ENCODE data around the gene SFPQ. TPM values are rescaled to one million over a fixed set of nuclear protein-coding genes. Genes with fewer than 3 reads are reported as not detected.
"Not testable (repeated sequence)": the region's sequence is repeated elsewhere in the genome, so short reads cannot be mapped to it uniquely, and the experiment has no call there.

Gene SFPQ
- total RNA-seq, 1 donor from 2014 or later, result 364 TPM

DNA sequence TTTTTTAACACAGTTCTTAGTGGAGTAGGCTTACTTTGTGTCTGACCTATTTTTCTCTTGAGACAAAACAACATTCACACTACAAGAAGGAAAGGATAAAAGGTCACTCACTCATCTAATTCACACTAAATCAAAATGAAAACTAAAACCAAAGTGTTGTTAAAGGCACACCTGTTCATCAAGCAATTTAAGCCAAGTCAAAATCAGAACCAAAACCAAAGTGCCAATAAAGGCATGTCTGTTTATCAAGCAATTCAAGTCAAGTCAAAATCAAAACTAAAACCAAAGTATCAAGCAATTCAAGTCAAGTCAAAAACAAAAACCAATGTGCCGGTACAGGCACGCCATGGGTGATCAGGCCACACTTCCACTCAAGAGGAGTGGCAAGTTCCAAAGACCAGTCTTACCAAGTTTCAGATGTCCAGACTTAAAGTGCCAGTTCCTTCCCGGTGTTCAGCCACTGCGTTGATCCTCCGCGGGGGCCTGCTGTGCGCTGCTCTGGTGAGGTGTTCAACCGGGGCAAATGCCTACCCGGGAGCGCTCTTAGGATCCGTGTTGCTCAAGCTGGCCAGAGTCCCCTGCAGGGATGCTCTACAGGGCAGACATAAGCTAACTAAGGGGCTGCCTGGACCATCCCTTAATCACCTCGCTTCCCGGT lies 46.9 kb downstream of the SFPQ start:
- FAIRE-seq; DNase-seq (ENCODE audit: low spot score in 2 of 2): not testable (repeated sequence)

DNA sequence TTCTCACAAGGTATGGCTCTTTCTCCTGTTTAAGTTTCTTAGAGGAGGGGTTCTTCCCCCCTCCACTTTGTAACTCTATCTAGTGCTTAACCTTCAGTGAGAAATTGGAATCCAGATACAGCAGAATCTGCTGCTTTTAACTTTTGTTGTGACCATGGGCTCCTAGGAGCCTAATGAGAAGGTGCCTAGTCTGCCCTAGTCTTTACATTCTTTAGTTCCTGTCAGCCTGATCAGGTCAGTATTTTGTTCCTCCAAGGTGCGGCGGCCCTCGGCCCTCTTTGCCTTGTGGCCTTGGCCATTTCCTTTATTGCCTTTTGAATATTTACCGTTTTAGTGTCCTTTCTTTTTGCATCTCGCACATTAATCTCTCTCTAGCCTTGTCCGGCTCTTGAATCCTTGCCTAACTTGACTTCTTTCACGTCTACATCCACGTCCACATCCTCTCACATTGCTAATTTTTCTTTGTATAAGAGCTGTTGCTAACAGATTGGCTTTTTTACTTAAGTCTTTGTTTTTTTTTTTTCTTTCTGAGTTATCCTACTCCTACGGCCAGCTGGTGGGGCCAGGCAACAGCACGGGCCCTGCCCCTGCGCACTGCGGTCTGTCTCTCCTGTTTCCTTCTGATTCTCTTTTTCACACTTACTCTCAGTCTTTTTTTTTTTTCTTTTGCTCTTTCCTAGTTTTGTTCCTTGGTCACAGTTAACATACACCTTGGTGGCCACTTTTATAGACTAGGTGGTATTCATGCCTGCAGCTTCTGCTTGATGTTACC lies 49.0 kb downstream of the SFPQ start:
- DNase-seq (ENCODE audit: low spot score in 2 of 2), result no peak
- FAIRE-seq, result no peak

DNA sequence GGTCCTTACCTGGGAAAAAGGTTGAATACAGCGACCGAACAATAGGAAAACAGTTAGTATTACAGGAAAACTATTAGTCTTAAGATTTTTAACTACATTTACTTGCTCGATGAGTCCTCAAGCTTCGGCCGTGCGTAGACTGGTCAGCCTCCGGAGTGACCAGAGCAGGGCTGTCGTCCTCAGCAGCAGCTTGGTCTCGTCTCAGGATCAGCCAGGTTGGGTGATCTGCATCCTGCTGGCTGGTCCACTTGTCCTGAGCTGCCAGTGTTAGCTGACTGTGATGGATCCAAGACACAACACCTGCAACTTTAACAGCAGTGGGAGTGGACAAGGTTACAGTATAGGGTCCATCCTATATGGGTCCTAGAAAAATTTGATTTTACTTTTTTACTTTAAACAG lies 50.2 kb downstream of the SFPQ start:
- not testable (repeated sequence) for FAIRE-seq

DNA sequence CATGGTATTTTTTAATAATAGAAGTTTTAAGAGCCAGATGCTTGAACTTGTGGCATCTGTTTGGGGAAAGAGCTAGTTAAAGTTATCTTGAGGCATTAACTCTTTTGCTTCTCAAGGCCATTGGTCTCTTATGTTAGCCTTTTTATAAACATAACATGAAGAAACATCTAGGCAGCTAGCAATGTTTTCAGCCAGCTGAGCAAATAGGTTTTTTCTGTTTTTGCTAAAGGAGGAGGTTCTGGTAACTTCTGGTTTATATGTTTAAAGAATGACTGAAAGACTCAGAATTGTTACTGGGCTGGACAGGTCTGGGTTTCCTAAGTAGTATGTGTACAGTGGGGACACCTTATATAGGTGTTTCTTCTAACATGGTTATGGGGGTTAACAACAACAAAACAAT lies 50.7 kb downstream of the SFPQ start:
- DNase-seq (ENCODE audit: low spot score in 2 of 2); FAIRE-seq: not testable (repeated sequence)

More for the DNA sequence above, 50.2 kb downstream of the SFPQ start:
- DNase-seq (ENCODE audit: low spot score in 2 of 2), result not testable (repeated sequence)

DNA sequence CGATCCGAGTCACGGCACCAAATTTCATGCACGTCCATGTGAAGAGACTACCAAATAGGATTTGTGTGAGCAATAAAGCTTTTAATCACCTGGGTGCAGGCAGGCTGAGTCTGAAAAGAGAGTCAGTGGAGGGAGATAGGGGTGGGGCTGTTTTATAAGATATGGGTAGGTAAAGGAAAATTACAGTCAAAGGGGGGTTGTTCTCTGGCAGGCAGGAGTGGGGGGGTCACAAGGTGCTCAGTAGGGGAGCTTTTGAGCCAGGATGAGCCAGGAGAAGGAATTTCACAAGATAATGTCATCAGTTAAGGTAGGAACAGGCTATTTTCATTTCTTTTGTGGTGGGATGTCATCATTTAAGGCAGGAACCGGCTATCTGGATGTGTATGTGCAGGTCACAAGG lies 55.4 kb downstream of the SFPQ start:
- DNase-seq (ENCODE audit: low spot score in 2 of 2); FAIRE-seq: not testable (repeated sequence)

DNA sequence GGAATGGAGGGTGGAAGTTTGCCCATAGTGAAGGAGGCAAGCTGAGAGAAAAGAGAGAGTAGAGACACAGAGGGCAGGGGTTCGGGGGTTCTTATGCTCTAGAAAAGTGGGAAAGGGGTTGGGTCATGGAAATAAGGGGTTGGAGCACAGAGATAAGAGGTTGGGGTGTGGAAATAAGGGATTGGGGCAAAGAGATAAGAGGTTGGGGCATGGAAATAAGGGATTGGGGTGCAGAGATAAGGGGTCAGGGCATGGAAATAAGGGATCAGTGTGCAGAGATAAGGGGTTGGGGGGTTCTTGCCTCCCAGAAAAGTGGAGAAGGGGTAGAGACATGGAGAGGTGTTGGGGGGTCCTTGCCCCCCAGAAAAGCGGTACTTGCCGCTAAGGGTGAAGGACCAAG lies 56.2 kb downstream of the SFPQ start:
- FAIRE-seq (no peak), DNase-seq (ENCODE audit: low spot score in 2 of 2) (no peak)

Small RNA genes lying within 50 kb of the gene (small RNA-seq; reads per million reads assigned to genes)
- gene RF00019, result not detected

Other genes starting within 250 kb of the SFPQ start
- 4.9 TPM for gene TMEM35B, start 207.8 kb downstream of the SFPQ start, total RNA-seq
- 37.5 TPM for gene ZMYM6, start 161.2 kb downstream of the SFPQ start, total RNA-seq
- 32.6 TPM for gene ZMYM1, start 113.8 kb downstream of the SFPQ start, total RNA-seq
- 116 TPM for gene ZMYM4, start 75.6 kb upstream of the SFPQ start, total RNA-seq